Measurements from ENCODE around the gene SLC35G4.
A peak's percentile ranks its signal among the peaks of the same experiment; 100 is the strongest.
"Not testable (repeated sequence)": the region's sequence is repeated elsewhere in the genome, so short reads cannot be mapped to it uniquely, and the experiment has no call there.

The SLC35G4 gene

GRCh38 chr18:11614042-11614441 is 4.6 kb downstream of the SLC35G4 start:
- not testable (repeated sequence) for DNase-seq (ENCODE audit: low read depth)

GRCh38 chr18:11614981-11615380 is 5.6 kb downstream of the SLC35G4 start:
- not testable (repeated sequence) for DNase-seq (ENCODE audit: low read depth)

- DNase-seq (ENCODE audit: low read depth) = not testable (repeated sequence)
Measured at GRCh38 chr18:11647310-11647709, 37.9 kb downstream of the SLC35G4 start.

- DNase-seq (ENCODE audit: low read depth) = not testable (repeated sequence)
Measured at GRCh38 chr18:11647804-11648203, 38.4 kb downstream of the SLC35G4 start.

GRCh38 chr18:11649839-11650238 is 40.4 kb downstream of the SLC35G4 start:
- no peak for DNase-seq (ENCODE audit: low read depth)

- no peak for DNase-seq (ENCODE audit: low read depth)
Measured at GRCh38 chr18:11651899-11652298, 42.5 kb downstream of the SLC35G4 start.

- no peak for DNase-seq (ENCODE audit: low read depth)
Measured at GRCh38 chr18:11653521-11653920, 44.1 kb downstream of the SLC35G4 start.

- DNase-seq (ENCODE audit: low read depth) = peak; percentile 42
Measured at GRCh38 chr18:11654736-11655605, 45.6 kb downstream of the SLC35G4 start.

GRCh38 chr18:11655606-11655932 is 46.2 kb downstream of the SLC35G4 start:
- DNase-seq (ENCODE audit: low read depth) = no peak

- DNase-seq (ENCODE audit: low read depth) = no peak
Measured at GRCh38 chr18:11657152-11657551, 47.8 kb downstream of the SLC35G4 start.

GRCh38 chr18:11657554-11657953 is 48.2 kb downstream of the SLC35G4 start:
- DNase-seq (ENCODE audit: low read depth) = no peak

GRCh38 chr18:11658019-11658418 is 48.6 kb downstream of the SLC35G4 start:
- DNase-seq (ENCODE audit: low read depth) = no peak

GRCh38 chr18:11658989-11659388 is 49.6 kb downstream of the SLC35G4 start:
- DNase-seq (ENCODE audit: low read depth) = no peak
